NT2/D1 (cell line): ENCODE measurements around the gene SHOX.

Experiments used
- SUZ12 ChIP-seq: IDR thresholded peaks from 2 replicates; pipeline ENCODE4 v1.6.1; 2011; ENCODE audit not compliant: insufficient read length, insufficient read depth; ENCODE audit errors: extremely low read depth
- YY1 ChIP-seq: IDR thresholded peaks from 2 replicates; pipeline ENCODE4 v1.6.1; 2011; ENCODE audit not compliant: insufficient read length, insufficient read depth
- ZNF274 ChIP-seq: IDR thresholded peaks from 2 replicates; pipeline ENCODE4 v1.6.1; 2011; ENCODE audit warnings: mild to moderate bottlenecking, low read depth, low read length

DNA sequence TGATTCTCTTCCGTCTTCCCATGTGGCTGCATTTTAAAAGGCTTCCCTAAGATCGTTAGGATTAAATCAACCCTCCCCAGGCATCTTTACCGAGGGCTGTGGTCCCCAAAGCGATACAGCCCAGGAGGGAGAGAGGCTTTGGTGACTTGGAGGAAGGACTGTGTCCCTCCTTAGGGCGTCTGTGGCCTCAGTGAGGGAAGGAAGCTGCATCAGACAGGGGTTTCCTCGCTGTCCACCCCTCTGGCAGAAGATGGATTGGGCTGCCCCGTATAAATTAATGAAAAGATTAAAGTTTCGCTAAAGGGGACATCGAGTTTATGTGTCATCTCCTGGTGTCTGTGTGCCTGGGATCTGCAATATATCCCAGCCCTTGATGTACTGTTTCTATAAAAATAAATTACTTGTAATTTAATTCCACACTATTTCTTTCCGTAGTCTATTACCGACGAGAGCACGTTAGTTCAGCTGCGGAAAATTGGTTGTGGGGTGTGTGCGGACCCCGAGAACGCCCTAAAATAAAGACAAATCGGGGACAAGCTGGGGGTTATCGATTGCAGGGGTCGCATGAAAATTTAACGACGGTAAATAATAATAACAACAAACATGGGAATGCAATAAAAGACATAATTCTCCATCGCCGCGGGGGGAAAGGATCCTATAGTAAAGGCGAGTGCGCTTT is 6.5 kb downstream of the SHOX start:
- TF ChIP-seq YY1 (no peak), ZNF274 (no peak), SUZ12 (no peak)
